ENCODE measurements around the gene TP73. TPM values are rescaled to one million over a fixed set of nuclear protein-coding genes. Genes with fewer than 3 reads are reported as not detected.

TP73 gene
- total RNA-seq, 1 donor from 2014 or later: 13.0 TPM

DNA sequence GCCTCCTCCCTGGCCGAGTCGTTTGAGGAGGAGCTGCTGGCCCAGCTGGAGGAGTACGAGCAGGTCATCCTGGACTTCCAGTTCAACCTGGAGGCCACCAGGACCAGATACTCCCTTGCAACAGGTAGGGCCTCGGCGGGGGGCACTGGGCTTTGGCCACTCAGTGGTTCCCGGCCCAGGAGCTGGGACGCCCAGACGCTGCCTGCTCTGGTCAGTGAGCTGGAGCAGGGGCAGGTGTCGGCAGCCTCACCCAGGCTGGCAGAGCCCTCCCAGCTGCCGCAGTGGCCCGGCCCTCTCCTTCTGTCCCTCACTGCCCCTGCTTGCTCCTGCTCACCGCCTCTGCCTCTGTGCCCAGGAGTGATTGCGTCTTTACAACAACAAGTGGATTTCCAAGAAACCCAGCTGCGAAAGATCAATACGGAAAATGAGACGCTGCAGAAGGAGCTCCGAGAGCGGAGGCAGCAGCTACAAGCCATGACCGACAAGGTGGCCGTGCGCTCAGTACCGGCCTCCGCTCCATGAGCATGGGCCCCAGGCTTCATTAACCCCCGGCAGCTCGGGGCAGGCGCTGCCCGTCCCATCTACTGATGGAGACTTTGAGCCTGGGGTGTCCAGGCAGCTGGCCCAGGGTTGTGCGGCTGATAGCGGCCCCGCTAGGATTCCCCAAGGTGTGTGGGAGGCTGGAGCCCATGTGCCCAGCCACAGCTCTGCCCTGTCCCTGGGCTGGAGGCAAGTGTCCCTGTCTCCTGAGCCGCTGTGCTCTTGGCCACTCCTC is 111.2 kb downstream of the TP73 start:
- Mint-ChIP-seq H3K27ac (ENCODE audit: unreplicated experiment) (peak overlapping the region; percentile 68), H3K27me3 (ENCODE audit: unreplicated experiment) (peaks cover 13% of the 10 kb centered on the region), H3K36me3 (ENCODE audit: unreplicated experiment) (peaks cover 10% of the 10 kb centered on the region), H3K9me3 (ENCODE audit: unreplicated experiment) (peaks cover 16% of the 10 kb centered on the region), H3K4me1 (ENCODE audit: low read depth, unreplicated experiment) (peaks cover 5% of the 10 kb centered on the region), H3K4me3 (ENCODE audit: unreplicated experiment) (no peak overlapping the region)
- no peak for DNase-seq
- TF ChIP-seq, protein P1, sequence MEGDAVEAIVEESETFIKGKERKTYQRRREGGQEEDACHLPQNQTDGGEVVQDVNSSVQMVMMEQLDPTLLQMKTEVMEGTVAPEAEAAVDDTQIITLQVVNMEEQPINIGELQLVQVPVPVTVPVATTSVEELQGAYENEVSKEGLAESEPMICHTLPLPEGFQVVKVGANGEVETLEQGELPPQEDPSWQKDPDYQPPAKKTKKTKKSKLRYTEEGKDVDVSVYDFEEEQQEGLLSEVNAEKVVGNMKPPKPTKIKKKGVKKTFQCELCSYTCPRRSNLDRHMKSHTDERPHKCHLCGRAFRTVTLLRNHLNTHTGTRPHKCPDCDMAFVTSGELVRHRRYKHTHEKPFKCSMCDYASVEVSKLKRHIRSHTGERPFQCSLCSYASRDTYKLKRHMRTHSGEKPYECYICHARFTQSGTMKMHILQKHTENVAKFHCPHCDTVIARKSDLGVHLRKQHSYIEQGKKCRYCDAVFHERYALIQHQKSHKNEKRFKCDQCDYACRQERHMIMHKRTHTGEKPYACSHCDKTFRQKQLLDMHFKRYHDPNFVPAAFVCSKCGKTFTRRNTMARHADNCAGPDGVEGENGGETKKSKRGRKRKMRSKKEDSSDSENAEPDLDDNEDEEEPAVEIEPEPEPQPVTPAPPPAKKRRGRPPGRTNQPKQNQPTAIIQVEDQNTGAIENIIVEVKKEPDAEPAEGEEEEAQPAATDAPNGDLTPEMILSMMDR (IDR thresholded peaks at IDR 0.05; ENCODE audit: partially characterized antibody, unreplicated experiment): no peak

DNA sequence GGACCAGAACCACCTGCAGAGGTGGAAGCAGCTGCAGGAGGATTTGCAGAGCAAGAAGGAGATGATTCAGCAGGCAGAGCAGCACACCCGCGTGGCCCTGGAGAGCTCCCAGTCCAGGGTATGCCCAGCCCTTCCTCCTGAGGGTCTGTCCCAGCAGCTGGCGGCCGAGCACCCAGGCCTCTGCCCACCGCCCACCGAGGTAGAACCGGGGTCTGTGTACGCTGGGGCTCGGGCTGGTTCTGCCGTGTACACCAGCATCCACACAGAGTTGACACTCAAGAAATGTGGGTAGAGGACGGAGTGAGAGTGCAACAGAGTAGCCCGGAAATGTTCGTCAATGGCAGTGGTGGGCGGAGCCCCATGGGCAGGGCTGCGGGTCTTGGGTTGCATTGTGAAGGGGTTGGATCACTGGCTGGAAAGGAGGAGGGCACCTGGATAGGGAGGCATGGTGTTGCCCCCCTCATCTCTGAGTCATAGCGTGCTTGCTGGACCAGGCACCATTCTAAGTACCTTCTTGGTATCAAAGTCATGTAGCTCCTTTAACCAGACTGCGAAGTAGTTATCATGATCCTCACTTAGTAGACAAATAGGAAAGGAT is 115.1 kb downstream of the TP73 start:
- no peak overlapping the region for H3K4me3 Mint-ChIP-seq (ENCODE audit: unreplicated experiment)
- H3K36me3 Mint-ChIP-seq (ENCODE audit: unreplicated experiment): no peaks in the 10 kb centered on the region
- TF ChIP-seq, protein P1 (IDR thresholded peaks at IDR 0.05; ENCODE audit: partially characterized antibody, unreplicated experiment): no peak
- peaks cover 11% of the 10 kb centered on the region for H3K27me3 Mint-ChIP-seq (ENCODE audit: unreplicated experiment)
- H3K9me3 Mint-ChIP-seq (ENCODE audit: unreplicated experiment): peaks cover 9% of the 10 kb centered on the region
- no peak overlapping the region for H3K27ac Mint-ChIP-seq (ENCODE audit: unreplicated experiment)
- no peak for DNase-seq
- peaks cover 12% of the 10 kb centered on the region for H3K4me1 Mint-ChIP-seq (ENCODE audit: low read depth, unreplicated experiment)

DNA sequence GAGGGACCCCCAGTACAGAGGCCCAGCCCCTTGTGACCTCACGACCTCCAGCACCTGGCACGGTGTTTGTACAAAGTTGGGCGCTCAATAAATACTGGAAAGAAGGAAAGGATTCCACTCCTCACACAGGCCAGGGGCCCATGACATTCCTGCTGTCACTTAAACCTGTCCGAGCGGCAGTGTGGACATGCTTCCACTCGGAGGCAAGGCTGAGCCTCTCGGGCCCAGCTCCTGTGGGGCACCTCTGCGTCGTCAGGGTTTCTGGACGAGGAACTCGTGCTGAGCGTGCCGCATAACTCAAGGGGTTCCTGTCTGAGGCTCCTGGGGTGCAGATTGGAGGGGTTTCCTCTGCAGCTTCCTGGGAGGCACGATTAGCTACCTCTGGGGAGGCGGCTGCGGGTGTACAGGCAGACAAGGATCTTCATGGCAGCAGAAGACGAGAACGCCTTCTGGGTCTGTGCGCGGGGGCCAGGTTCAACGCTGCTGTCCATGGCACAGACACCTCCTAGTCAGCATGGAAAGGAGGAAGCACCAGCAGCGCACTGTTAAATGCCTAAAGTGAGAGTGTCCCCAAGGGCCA is 116.6 kb downstream of the TP73 start:
- Mint-ChIP-seq H3K4me1 (ENCODE audit: low read depth, unreplicated experiment) (peaks cover 12% of the 10 kb centered on the region), H3K9me3 (ENCODE audit: unreplicated experiment) (peaks cover 7% of the 10 kb centered on the region), H3K4me3 (ENCODE audit: unreplicated experiment) (no peak overlapping the region), H3K27me3 (ENCODE audit: unreplicated experiment) (peaks cover 9% of the 10 kb centered on the region), H3K36me3 (ENCODE audit: unreplicated experiment) (no peaks in the 10 kb centered on the region), H3K27ac (ENCODE audit: unreplicated experiment) (no peak overlapping the region)
- no peak for DNase-seq
- TF ChIP-seq, protein P1 (IDR thresholded peaks at IDR 0.05; ENCODE audit: partially characterized antibody, unreplicated experiment): no peak

DNA sequence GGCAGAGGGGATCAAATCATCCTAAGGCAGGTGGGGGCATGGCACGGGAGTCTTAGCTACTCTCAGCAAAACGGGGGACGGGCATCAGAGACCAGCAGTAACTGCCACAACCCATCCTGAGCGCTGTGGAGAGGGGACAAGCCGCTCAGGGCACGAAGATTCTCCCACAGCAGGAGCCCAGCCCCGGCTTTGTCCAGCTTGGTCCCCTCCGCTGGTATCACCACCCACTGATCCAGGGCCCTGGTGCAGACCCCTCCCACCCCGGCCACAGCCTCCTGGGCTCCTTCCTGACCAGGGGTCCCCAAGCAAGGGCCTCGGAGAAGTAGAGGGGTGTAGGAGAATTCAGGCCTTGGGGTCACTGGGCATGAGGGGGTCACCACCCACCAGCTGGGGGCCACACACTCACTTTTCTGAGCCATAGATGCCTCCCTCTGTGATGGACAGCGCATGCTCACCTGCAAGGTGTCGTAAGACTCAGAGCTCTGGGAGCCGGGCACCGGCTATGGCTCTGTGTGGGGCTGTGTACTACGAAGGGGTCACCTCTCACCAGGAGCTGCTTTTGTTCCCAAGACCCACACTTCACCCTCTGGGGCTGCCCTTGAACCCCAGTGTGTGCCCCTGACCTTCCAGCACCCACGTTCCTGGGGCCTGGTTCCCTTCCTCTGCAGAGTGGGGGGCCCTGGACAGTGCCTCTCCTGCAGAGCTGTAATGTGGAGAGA is 117.9 kb downstream of the TP73 start:
- no peak for DNase-seq
- Mint-ChIP-seq H3K27me3 (ENCODE audit: unreplicated experiment) (peaks cover 5% of the 10 kb centered on the region), H3K27ac (ENCODE audit: unreplicated experiment) (no peak overlapping the region), H3K4me3 (ENCODE audit: unreplicated experiment) (peak overlapping the region; percentile 52), H3K9me3 (ENCODE audit: unreplicated experiment) (peaks cover 3% of the 10 kb centered on the region), H3K36me3 (ENCODE audit: unreplicated experiment) (no peaks in the 10 kb centered on the region), H3K4me1 (ENCODE audit: low read depth, unreplicated experiment) (peaks cover 9% of the 10 kb centered on the region)
- TF ChIP-seq, protein P1 (IDR thresholded peaks at IDR 0.05; ENCODE audit: partially characterized antibody, unreplicated experiment): no peak

All from glutamatergic neuron (in vitro differentiated cells).